Kidney (tissue), 14 donors: ENCODE results near the gene SPACA7. TPM values are rescaled to one million over a fixed set of nuclear protein-coding genes. Genes with fewer than 3 reads are reported as not detected.

ENCODE experiments used
- DNase-seq, 5 donors: peaks; one replicate each; pipeline ENCODE4 v3.0.0-alpha.2; 2013 to 2020
- FAIRE-seq: peaks from 2 replicates; lab custom pipeline; 2012; peaks lifted over from hg19 to GRCh38; lab: Jason Lieb, UNC
- H3K27ac ChIP-seq, 2 donors: one replicate each; pipeline ENCODE4 v1.7.0; 2013; ENCODE audit warnings: low read depth in 2 of 2, low read length in 2 of 2, inconsistent platforms in 1 of 2
- H3K27me3 ChIP-seq: one replicate; pipeline ENCODE4 v1.7.1; 2013; ENCODE audit warnings: low read length, inconsistent platforms; ENCODE audit not compliant: control insufficient read depth, insufficient read depth
- H3K36me3 ChIP-seq, 3 donors: one replicate each; pipeline versions ENCODE4 v1.7.0 to v1.7.1; 2013; ENCODE audit warnings: low read length in 3 of 3, control low read depth in 1 of 3, inconsistent platforms in 1 of 3; ENCODE audit not compliant: insufficient read depth in 3 of 3, control insufficient read depth in 2 of 3
- H3K4me1 ChIP-seq, 3 donors: one replicate each; pipeline versions ENCODE4 v1.7.0 to v1.7.1; 2013; ENCODE audit warnings: low read length in 3 of 3, inconsistent platforms in 1 of 3, low read depth in 1 of 3; ENCODE audit not compliant: control insufficient read depth in 2 of 3, insufficient read depth in 2 of 3
- H3K4me3 ChIP-seq, 3 donors: one replicate each; pipeline versions ENCODE4 v1.7.0 to v1.8.1; 2013; ENCODE audit warnings: low read length in 3 of 3, control low read depth in 1 of 3, inconsistent platforms in 1 of 3
- H3K9ac ChIP-seq, 3 donors: one replicate each; pipeline versions ENCODE4 v1.7.0 to v1.7.1; 2013; ENCODE audit warnings: low read length in 3 of 3, control low read depth in 1 of 3, inconsistent platforms in 1 of 3
- H3K9me3 ChIP-seq, 3 donors: one replicate each; pipeline versions ENCODE4 v1.7.0 to v1.7.1; 2013; ENCODE audit warnings: low read length in 3 of 3, control low read depth in 1 of 3, inconsistent platforms in 1 of 3; ENCODE audit not compliant: control insufficient read depth in 2 of 3, insufficient read depth in 1 of 3
- intact Hi-C: fragments of 100-400 bp; cut with DNase I; formaldehyde crosslinking; loops from one replicate; pipeline ENCODE4 v1.11.1; 2022
- polyA plus RNA-seq: library from polyadenylated mRNA; stranded (reverse); fragments of 350-450 nt; fragmentation: Illumina TruSeq; extraction: RNeasy Lipid Tissue Mini Kit (QIAGEN cat#74804); gene quantifications from one replicate; pipeline ENCODE4 v1.2.3, GENCODE V29; 2014; ENCODE audit warnings: low read depth, low replicate concordance; ENCODE audit not compliant: insufficient read depth
- total RNA-seq: library from RNA; stranded (reverse); fragmentation: NEBNext Ultra II Directional; extraction: Animal tissue kit (Norgen Biotek cat#: 25700); gene quantifications from one replicate; pipeline ENCODE4 v1.2.1, GENCODE V29; 2021
- TF ChIP-seq, protein P1 (sequence below): IDR thresholded peaks from 3 replicates; pipeline ENCODE4 v1.5.1; 2012; ENCODE audit warnings: mild to moderate bottlenecking, moderate library complexity, borderline replicate concordance; ENCODE audit not compliant: insufficient read depth; ENCODE audit errors: extremely low read depth
- donor health status: control.
- donor health status: control.
- donor health status: control.
- donor health status: control.
- donor health status: control.
- donor health status: DM: yes; HTN: yes; CAD: no.
- donor health status: Normal renal cell carcinoma (clear cell type).

SPACA7 gene
- total and polyA plus RNA-seq, 2 donors from 2014 or later, result not detected

DNA sequence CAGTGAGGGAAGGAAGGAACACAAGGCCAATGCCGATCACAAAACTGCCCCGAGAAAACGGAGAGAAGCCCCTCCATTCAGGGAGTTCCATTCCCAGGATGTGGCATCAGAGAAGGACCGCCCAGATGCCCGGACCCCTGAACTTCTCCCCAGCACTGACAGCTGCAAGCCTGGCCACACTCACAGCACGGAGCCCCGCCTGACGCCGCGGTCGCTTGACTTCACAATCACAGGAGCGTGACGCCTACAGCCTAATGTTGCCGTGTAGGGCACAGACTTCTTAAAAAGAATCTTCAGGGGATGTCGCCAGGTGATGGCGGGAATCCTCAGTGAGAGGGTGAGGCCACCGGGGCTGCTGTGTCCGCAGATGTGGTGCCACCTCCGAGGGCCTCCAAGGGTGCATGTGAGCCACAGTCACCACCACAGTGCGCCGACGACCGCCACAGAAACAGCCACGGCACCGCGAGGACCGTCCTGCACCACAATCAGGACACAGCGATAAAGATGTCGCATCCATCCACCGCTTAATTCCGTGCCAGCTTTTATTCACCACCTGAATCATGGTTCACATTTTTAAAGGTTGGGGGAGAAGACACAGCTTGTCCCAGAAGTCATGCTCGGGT is 77.2 kb downstream of the SPACA7 start:
- Histone ChIP-seq H3K9ac (no peak overlapping the region), H3K27me3 (no peaks in the 10 kb centered on the region), H3K36me3 (no peaks in the 10 kb centered on the region), H3K4me1 (no peaks in the 10 kb centered on the region), H3K4me3 (no peak overlapping the region), H3K9me3 (no peaks in the 10 kb centered on the region), H3K27ac (no peak overlapping the region)
- intact Hi-C loops, result no loop called here
- DNase-seq (peak in 1 of 5 donors; percentile 9), FAIRE-seq (no peak)
- TF ChIP-seq, protein P1, sequence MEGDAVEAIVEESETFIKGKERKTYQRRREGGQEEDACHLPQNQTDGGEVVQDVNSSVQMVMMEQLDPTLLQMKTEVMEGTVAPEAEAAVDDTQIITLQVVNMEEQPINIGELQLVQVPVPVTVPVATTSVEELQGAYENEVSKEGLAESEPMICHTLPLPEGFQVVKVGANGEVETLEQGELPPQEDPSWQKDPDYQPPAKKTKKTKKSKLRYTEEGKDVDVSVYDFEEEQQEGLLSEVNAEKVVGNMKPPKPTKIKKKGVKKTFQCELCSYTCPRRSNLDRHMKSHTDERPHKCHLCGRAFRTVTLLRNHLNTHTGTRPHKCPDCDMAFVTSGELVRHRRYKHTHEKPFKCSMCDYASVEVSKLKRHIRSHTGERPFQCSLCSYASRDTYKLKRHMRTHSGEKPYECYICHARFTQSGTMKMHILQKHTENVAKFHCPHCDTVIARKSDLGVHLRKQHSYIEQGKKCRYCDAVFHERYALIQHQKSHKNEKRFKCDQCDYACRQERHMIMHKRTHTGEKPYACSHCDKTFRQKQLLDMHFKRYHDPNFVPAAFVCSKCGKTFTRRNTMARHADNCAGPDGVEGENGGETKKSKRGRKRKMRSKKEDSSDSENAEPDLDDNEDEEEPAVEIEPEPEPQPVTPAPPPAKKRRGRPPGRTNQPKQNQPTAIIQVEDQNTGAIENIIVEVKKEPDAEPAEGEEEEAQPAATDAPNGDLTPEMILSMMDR, result no peak

DNA sequence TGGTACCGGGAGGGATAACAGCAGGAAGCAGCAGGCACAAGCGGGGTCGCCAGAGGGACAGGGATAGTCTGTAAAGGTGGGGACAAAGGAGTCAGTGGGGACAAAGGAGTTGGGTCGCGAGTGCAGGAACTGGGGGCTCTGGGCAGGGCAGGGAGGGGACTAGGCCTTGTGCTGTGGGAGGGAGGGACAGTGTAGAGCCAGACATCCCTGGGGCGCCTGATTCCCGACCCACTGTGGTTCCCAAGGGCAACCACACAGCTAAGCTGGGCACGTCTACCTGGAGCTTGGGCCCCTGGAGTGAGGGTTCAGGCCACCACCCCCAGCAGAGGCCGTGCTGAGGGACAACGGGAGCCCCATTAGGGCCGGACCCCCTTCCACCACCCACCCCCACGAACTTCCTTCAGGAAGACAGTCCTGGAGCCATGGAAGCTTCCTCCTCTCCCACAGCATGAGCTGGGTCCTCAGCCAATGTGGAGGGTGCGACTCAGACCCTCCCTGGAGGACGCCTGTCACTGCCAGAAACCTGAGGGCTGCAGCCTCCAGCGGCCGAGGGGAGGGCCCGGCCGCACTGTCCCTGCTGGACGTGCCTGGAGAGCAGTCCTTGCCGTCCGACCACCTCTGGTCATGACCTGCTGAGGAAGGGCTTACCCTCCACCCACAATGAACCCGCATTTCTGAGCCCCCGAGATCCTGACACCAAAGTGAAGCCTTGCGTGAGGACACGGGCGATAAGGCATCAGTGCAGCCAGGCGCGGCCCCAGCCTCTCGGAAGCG is 77.9 kb downstream of the SPACA7 start:
- H3K36me3 ChIP-seq, result no peaks in the 10 kb centered on the region
- H3K27me3 ChIP-seq, result no peaks in the 10 kb centered on the region
- H3K9me3 ChIP-seq, result no peaks in the 10 kb centered on the region
- intact Hi-C loops, result no loop called here
- peak in 1 of 5 donors; percentile 50 for DNase-seq
- TF ChIP-seq, protein P1, result no peak
- H3K9ac ChIP-seq, result no peak overlapping the region
- FAIRE-seq, result no peak
- H3K4me1 ChIP-seq, result no peaks in the 10 kb centered on the region
- no peak overlapping the region for H3K4me3 ChIP-seq
- no peak overlapping the region for H3K27ac ChIP-seq

DNA sequence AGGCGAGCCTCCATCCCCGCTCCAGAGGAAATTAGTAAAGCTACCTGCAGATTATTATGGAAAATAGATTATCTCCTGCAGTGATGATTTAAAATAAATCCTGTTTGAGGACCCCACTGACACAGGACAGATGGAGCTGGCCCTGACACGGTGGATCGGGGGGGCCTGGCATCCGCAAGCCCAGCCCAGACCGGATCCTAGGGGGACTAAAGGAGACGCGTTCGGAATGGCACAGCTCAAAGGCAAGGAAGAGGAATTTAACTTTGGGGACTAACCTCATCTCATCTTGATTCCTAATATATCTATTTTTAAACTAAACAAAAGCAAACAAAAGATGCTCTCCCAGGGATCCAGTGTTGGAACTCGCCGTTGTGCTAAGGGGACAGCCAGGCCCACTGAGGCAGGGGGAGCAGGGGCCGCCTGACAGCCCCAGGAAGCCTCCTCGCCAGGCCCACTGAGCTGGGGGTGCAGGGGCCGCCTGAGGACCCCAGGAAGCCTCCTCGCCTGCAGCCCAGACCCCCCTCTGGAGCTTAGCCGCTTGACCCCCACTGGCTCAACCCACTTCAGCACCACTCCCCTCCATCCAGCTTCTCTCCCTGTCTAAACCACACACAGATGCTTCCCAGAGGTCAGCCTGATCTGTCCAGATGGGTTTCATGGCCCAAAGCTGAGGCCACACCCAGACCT is 78.6 kb downstream of the SPACA7 start:
- DNase-seq, result no peak
- FAIRE-seq, result no peak
- H3K4me3 ChIP-seq, result no peak overlapping the region
- H3K9ac ChIP-seq, result no peak overlapping the region
- H3K36me3 ChIP-seq, result no peaks in the 10 kb centered on the region
- no peak overlapping the region for H3K27ac ChIP-seq
- TF ChIP-seq, protein P1, result no peak
- peaks cover 0 to 6% (median 0%) of the 10 kb centered on the region in 3 donors for H3K9me3 ChIP-seq
- intact Hi-C loops, result no loop called here
- no peaks in the 10 kb centered on the region for H3K4me1 ChIP-seq
- H3K27me3 ChIP-seq, result no peaks in the 10 kb centered on the region
